HCEC 1CT (cell line): ENCODE data around the gene C1orf198.
A peak's percentile ranks its signal among the peaks of the same experiment; 100 is the strongest.
"Not testable (repeated sequence)": the region's sequence is repeated elsewhere in the genome, so short reads cannot be mapped to it uniquely, and the experiment has no call there.

Experiments
- DNase-seq: peaks from one replicate; pipeline ENCODE4 v3.0.0-alpha.2; 2017

Gene C1orf198

GRCh38 chr1:230858918-230859729, 9.2 kb downstream of the C1orf198 start:
- peak; percentile 60 for DNase-seq

- no peak for DNase-seq
These were observed 10.0 kb downstream of the C1orf198 start for GRCh38 chr1:230858236-230858820.

- DNase-seq: no peak
These were observed 10.5 kb downstream of the C1orf198 start for GRCh38 chr1:230857822-230858221.

- DNase-seq: no peak
These were observed 11.2 kb downstream of the C1orf198 start for GRCh38 chr1:230857077-230857476.

- no peak for DNase-seq
These were observed 12.4 kb downstream of the C1orf198 start for GRCh38 chr1:230855886-230856285.

GRCh38 chr1:230854423-230854822, 13.9 kb downstream of the C1orf198 start:
- no peak for DNase-seq

GRCh38 chr1:230853731-230854130, 14.6 kb downstream of the C1orf198 start:
- no peak for DNase-seq

GRCh38 chr1:230852959-230853358, 15.4 kb downstream of the C1orf198 start:
- no peak for DNase-seq

- DNase-seq: no peak
These were observed 17.0 kb downstream of the C1orf198 start for GRCh38 chr1:230851291-230851691.

- no peak for DNase-seq
These were observed 17.8 kb downstream of the C1orf198 start for GRCh38 chr1:230850547-230850946.

GRCh38 chr1:230849451-230850224, 18.7 kb downstream of the C1orf198 start:
- peak; percentile 90 for DNase-seq

GRCh38 chr1:230848235-230848634, 20.1 kb downstream of the C1orf198 start:
- no peak for DNase-seq

GRCh38 chr1:230845184-230845583, 23.1 kb downstream of the C1orf198 start:
- not testable (repeated sequence) for DNase-seq

- DNase-seq: no peak
These were observed 23.8 kb downstream of the C1orf198 start for GRCh38 chr1:230844561-230844960.

- DNase-seq: no peak
These were observed 24.6 kb downstream of the C1orf198 start for GRCh38 chr1:230843503-230844309.

GRCh38 chr1:230842801-230843200, 25.5 kb downstream of the C1orf198 start:
- DNase-seq: no peak

GRCh38 chr1:230839173-230839572, 29.1 kb downstream of the C1orf198 start:
- no peak for DNase-seq

- no peak for DNase-seq
These were observed 31.5 kb downstream of the C1orf198 start for GRCh38 chr1:230836793-230837192.

GRCh38 chr1:230836347-230836746, 32.0 kb downstream of the C1orf198 start:
- no peak for DNase-seq

GRCh38 chr1:230834292-230834691, 34.0 kb downstream of the C1orf198 start:
- DNase-seq: no peak

GRCh38 chr1:230833511-230833910, 34.8 kb downstream of the C1orf198 start:
- no peak for DNase-seq

GRCh38 chr1:230832476-230832875, 35.8 kb downstream of the C1orf198 start:
- DNase-seq: no peak

GRCh38 chr1:230831771-230832170, 36.5 kb downstream of the C1orf198 start:
- DNase-seq: no peak
